ENCODE results near the gene GSN.

GSN gene

DNA sequence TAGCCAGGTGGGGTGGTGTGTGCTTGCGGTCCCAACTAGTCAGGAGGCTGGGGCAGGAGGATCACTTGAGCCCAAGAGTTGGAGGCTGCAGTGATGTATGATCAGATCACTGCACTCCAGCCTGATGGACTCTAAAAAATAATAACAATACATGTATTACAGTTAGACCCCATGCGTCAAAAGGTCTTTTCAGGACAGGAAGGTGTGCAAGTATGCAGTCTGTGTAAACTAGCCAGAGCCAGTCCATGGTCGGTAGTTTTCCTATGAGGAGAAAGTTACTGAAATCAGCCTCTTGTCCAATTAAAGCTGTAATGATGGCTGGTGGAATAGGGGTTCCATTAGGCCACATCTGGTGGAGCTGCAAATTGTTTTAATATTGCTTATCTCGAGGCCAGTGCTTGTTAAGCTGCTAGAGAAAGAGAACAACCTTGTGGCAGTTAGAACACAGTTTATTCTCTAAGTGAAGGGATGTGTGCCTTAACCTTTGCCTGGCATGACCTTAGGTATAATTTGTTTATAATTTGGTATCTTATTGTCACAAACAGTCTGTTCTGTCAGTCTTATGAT, 103.6 kb downstream of the GSN start:
- DNase-seq (ENCODE audit: low read depth in 1 of 2, low spot score in 1 of 2): no peak

DNA sequence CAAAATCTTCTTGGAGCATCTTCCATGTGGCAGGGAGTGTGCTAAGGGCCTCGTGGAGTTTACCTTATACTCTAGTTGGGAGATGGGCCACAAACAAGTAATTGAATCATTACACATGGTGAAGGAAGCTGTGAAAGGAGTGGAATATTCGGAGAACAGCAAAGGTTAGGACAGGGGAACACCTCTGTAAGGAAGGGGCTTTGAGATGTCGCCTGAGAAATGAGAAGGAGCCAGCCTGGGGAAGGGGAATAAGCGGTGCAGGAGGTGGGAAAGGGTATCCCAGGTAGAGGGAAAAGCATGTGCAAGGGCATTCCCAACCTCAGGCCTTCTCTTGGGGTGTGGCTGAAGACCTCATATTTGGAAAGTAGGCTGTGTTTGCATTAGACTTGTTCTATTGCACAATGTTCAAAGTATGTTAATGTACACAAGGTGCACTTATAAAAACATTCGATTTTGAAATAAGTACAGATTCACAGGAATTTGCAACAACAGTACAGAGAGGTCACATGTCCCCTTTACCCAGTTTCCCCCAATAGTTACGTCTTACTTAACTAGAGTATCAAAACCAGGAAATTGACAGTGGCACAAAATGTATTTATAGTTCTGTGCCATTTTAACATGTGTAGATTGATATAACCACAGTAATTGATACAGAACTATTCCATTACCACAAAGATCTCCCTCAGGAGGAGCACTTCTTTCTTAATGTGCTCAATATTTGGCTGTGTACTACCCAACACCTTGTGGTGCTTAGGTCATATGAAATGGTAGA, 104.5 kb downstream of the GSN start:
- no peak for DNase-seq (ENCODE audit: low read depth in 1 of 2, low spot score in 1 of 2)

DNA sequence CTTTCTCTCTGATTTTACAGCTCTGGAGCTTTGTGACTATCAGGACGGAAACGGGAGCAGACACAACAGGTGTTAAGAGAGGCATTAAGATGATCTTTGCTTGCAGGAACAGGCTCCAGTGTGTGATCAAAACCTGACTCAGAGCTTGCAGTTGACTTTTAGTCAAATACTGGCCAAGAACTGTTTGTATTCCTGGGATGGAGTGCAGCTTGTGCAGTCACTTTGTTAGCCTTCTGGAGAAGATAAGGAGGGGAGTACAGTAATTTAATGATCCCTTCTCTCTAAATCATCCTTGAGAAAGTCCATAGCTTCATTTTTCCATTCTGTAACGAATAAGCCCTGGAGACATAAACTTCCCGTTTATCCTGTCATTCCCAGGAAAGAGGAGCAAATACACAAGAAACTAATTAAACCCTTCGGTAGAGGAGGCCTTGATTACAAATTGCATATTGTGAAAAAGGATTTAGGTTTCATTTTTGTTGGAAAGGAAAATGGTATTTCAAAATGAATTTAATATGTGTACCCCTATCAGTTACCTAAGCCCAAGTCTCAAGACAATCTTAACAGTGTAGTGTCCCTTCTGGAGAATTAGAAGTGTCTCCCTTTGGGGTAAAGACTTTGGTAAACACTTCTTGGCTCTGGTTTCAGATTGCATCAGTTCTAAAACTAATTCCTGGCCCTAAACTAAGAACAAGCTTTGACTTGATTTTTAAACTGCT, 105.2 kb downstream of the GSN start:
- no peak for DNase-seq (ENCODE audit: low read depth in 1 of 2, low spot score in 1 of 2)

DNA sequence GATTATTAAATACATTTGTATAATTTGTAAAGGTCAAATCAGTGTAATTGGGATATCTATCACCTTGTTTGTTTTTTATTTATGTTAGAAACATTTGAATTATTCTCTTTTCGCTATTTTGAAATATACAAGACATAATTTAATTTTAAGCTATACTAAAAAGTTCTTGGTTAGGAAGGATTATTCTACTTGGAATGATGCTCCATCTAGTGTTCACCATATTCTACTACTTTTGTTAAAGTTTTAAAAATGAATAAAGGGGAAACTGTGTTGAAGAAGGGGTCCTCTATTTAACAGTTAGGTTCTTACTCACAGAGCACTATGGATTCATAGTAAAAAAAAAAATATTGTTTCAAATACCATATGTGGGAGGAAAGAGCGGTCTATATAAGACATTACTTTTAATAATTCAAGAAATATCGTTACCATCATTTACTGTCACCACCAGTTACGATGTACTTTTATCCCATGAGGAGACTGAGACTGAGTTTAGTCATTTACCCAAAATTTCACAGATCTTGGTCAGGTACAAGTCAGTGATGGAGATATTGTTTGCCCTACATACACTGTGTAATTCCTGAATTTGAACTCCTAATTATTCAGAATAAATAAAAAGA, 108.4 kb downstream of the GSN start:
- DNase-seq (ENCODE audit: low read depth in 1 of 2, low spot score in 1 of 2): no peak

DNA sequence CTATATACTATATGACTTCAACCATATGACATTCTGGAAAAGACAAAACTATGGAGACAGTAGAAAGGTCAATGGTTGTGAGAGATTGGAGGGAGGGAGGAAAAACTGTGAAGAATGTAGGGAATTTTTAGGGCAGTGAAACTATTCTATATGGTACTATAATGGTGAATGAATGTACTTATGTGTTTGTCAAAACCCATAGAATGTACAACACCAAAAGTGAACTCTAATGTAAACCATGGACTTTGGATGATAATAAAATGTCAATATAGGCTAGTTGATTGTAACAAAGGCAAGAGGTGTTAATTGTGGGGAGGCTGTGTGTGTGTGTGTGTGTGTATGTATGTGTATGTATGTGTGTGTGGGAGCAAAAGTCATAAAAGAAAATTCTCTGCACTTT, 112.9 kb downstream of the GSN start:
- DNase-seq (ENCODE audit: low read depth in 1 of 2, low spot score in 1 of 2): no peak

All from activated CD4-positive, alpha-beta T cell treated with anti-CD3 and anti-CD28 coated beads, Interleukin-2, amount 50 U/mL, for 24 hours (primary cell).